ENCODE data around the gene CTBP2.

- TF ChIP-seq CTCF (IDR thresholded peaks at IDR 0.05): no peak
- TF ChIP-seq POLR2A (IDR thresholded peaks at IDR 0.05): no peak
These were observed 45.5 kb downstream of the CTBP2 start for GRCh38 chr10:125114761-125115391.

All from right lobe of liver (tissue), 4 donors.